Measurements from ENCODE around the gene SH2D4B.

The SH2D4B gene

GRCh38 chr10:80538481-80539185 lies 931 bp downstream of the SH2D4B start:
- TF ChIP-seq, protein P1, sequence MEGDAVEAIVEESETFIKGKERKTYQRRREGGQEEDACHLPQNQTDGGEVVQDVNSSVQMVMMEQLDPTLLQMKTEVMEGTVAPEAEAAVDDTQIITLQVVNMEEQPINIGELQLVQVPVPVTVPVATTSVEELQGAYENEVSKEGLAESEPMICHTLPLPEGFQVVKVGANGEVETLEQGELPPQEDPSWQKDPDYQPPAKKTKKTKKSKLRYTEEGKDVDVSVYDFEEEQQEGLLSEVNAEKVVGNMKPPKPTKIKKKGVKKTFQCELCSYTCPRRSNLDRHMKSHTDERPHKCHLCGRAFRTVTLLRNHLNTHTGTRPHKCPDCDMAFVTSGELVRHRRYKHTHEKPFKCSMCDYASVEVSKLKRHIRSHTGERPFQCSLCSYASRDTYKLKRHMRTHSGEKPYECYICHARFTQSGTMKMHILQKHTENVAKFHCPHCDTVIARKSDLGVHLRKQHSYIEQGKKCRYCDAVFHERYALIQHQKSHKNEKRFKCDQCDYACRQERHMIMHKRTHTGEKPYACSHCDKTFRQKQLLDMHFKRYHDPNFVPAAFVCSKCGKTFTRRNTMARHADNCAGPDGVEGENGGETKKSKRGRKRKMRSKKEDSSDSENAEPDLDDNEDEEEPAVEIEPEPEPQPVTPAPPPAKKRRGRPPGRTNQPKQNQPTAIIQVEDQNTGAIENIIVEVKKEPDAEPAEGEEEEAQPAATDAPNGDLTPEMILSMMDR (IDR thresholded peaks at IDR 0.05; ENCODE audit: low read depth, low read length) = no peak
- Histone ChIP-seq H3K9me3 (ENCODE audit: severe bottlenecking) (no peaks in the 10 kb centered on the region), H3K36me3 (no peaks in the 10 kb centered on the region), H3K27ac (no peak overlapping the region), H3K4me3 (ENCODE audit: low read depth, low read length) (no peak overlapping the region), H3K27me3 (ENCODE audit: insufficient read depth, low read depth, severe bottlenecking) (no peaks in the 10 kb centered on the region)
- no peak for DNase-seq

GRCh38 chr10:80539421-80540031 lies 1.8 kb downstream of the SH2D4B start:
- TF ChIP-seq, protein P1 (IDR thresholded peaks at IDR 0.05; ENCODE audit: low read depth, low read length) = no peak
- Histone ChIP-seq H3K27me3 (ENCODE audit: insufficient read depth, low read depth, severe bottlenecking) (no peaks in the 10 kb centered on the region), H3K36me3 (no peaks in the 10 kb centered on the region), H3K27ac (no peak overlapping the region), H3K9me3 (ENCODE audit: severe bottlenecking) (no peaks in the 10 kb centered on the region), H3K4me3 (ENCODE audit: low read depth, low read length) (no peak overlapping the region)
- no peak for DNase-seq

- Histone ChIP-seq H3K9me3 (ENCODE audit: severe bottlenecking) (no peaks in the 10 kb centered on the region), H3K4me3 (ENCODE audit: low read depth, low read length) (no peak overlapping the region), H3K27me3 (ENCODE audit: insufficient read depth, low read depth, severe bottlenecking) (no peaks in the 10 kb centered on the region), H3K36me3 (no peaks in the 10 kb centered on the region), H3K27ac (no peak overlapping the region)
- DNase-seq = no peak
- TF ChIP-seq, protein P1 (IDR thresholded peaks at IDR 0.05; ENCODE audit: low read depth, low read length) = no peak
These were observed 2.4 kb downstream of the SH2D4B start for GRCh38 chr10:80540136-80540535.

DNA sequence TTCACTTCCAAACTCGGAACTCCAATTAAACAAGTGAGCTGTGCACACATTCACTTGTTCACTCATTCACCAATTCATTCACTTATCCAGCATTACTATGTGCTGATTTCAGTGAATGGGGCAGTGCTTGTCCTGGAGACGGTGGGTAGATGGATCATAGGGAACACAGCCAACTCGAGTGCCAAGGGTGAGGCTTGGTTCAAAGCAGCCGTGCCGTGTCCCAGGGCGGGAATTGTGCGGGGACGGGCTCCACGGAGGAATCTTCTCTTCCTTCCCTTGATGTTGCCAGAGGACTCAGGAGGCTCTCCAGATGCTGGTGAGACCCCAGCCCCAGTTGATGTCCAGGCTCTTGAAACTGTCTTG lies 2.9 kb downstream of the SH2D4B start:
- TF ChIP-seq, protein P1 (IDR thresholded peaks at IDR 0.05; ENCODE audit: low read depth, low read length) = no peak
- DNase-seq = no peak
- Histone ChIP-seq H3K27me3 (ENCODE audit: insufficient read depth, low read depth, severe bottlenecking) (no peaks in the 10 kb centered on the region), H3K4me3 (ENCODE audit: low read depth, low read length) (no peak overlapping the region), H3K36me3 (no peaks in the 10 kb centered on the region), H3K9me3 (ENCODE audit: severe bottlenecking) (no peaks in the 10 kb centered on the region), H3K27ac (no peak overlapping the region)

GRCh38 chr10:80540981-80541750 lies 3.5 kb downstream of the SH2D4B start:
- no peaks in the 10 kb centered on the region for H3K27me3 ChIP-seq (ENCODE audit: insufficient read depth, low read depth, severe bottlenecking)
- TF ChIP-seq, protein P1 (IDR thresholded peaks at IDR 0.05; ENCODE audit: low read depth, low read length) = no peak
- H3K27ac ChIP-seq = no peak overlapping the region
- H3K9me3 ChIP-seq (ENCODE audit: severe bottlenecking) = no peaks in the 10 kb centered on the region
- DNase-seq = no peak
- H3K36me3 ChIP-seq = no peaks in the 10 kb centered on the region
- H3K4me3 ChIP-seq (ENCODE audit: low read depth, low read length) = no peak overlapping the region
